IMR-90 (cell line): Measurements from ENCODE around the gene ADH1C. TPM values are rescaled to one million over a fixed set of nuclear protein-coding genes. Genes with fewer than 3 reads are reported as not detected.

Experiments
- ATAC-seq: fragments of 200-7000 bp; cut with Tn5 transposase; 2 replicates; pipeline ENCODE4 v1.9.1; 2020; ENCODE audit warnings: low read depth, mild to moderate bottlenecking, moderate library complexity
- BruUV-seq: library from RNA; stranded (reverse); fragments of 400-500 nt; replicated peaks from 2 replicates; lab custom pipeline; 2021; lab: Mats Ljungman, UMichigan
- CTCF ChIA-PET: fragments of 300-600 bp; formaldehyde crosslinking; extraction: SDS; loops from one replicate; lab custom pipeline; 2021; ENCODE audit warnings: antibody characterized with exemption; lab: Yijun Ruan, JAX
- POLR2A ChIA-PET: fragments of 300-600 bp; sonication (Branson Sonifier 250); formaldehyde crosslinking; loops from one replicate; lab custom pipeline; 2022; ENCODE audit warnings: antibody characterized with exemption; ENCODE audit not compliant: unreplicated experiment; lab: Charles Lee
- DNase-seq: peaks from one replicate; pipeline ENCODE4 v3.0.0; 2013
- H2AFZ ChIP-seq: replicated peaks from 2 replicates; pipeline ENCODE3; 2013; ENCODE audit warnings: low read length, mild to moderate bottlenecking; ENCODE audit not compliant: poor library complexity
- H2AK5ac ChIP-seq: 2 replicates; pipeline ENCODE4 v1.6.1; 2013; ENCODE audit warnings: low read depth, low read length, inconsistent platforms
- H2AK9ac ChIP-seq: replicated peaks from 2 replicates; pipeline ENCODE3; 2013; ENCODE audit warnings: mild to moderate bottlenecking, low read depth, low read length, moderate library complexity; ENCODE audit not compliant: poor library complexity
- H2BK120ac ChIP-seq: 2 replicates; pipeline ENCODE4 v1.6.1; 2013; ENCODE audit warnings: low read depth, low read length, inconsistent platforms
- H2BK15ac ChIP-seq: 3 replicates; pipeline ENCODE4 v1.6.1; 2013; ENCODE audit warnings: low read depth, low read length, inconsistent platforms
- H2BK20ac ChIP-seq: 2 replicates; pipeline ENCODE4 v1.6.1; 2013; ENCODE audit warnings: low read depth, mild to moderate bottlenecking, inconsistent platforms, low read length, moderate library complexity
- H2BK5ac ChIP-seq: 2 replicates; pipeline ENCODE4 v1.6.1; 2013; ENCODE audit warnings: mild to moderate bottlenecking, low read depth, low read length, inconsistent platforms; ENCODE audit not compliant: poor library complexity, severe bottlenecking
- H3K14ac ChIP-seq: replicated peaks from 2 replicates; pipeline ENCODE4 v1.6.1; 2013; ENCODE audit warnings: low read depth, low read length, inconsistent platforms
- H3K18ac ChIP-seq: 2 replicates; pipeline ENCODE4 v1.6.1; 2013; ENCODE audit warnings: low read depth, low read length, control low read depth
- H3K23ac ChIP-seq: 2 replicates; pipeline ENCODE4 v1.6.1; 2013; ENCODE audit warnings: low read depth, low read length, inconsistent platforms
- H3K27ac ChIP-seq: 2 replicates; pipeline ENCODE4 v1.5.1; 2013; ENCODE audit warnings: mild to moderate bottlenecking, control low read depth, low read length; ENCODE audit not compliant: insufficient read depth
- H3K27me3 ChIP-seq: 2 replicates; pipeline ENCODE4 v1.6.1; 2013; ENCODE audit warnings: low read length; ENCODE audit not compliant: control insufficient read depth, insufficient read depth
- H3K36me3 ChIP-seq: 2 replicates; pipeline ENCODE4 v1.6.1; 2013; ENCODE audit warnings: low read length, mixed read lengths; ENCODE audit not compliant: control insufficient read depth, insufficient read depth
- H3K4ac ChIP-seq: 2 replicates; pipeline ENCODE4 v1.6.1; 2013; ENCODE audit warnings: low read depth, low read length, inconsistent platforms
- H3K4me1 ChIP-seq: 2 replicates; pipeline ENCODE4 v1.6.1; 2013; ENCODE audit warnings: low read length, mixed read lengths; ENCODE audit not compliant: control insufficient read depth, insufficient read depth
- H3K4me2 ChIP-seq: 2 replicates; pipeline ENCODE4 v1.6.1; 2013; ENCODE audit warnings: low read depth, mild to moderate bottlenecking, control low read depth, low read length, moderate library complexity
- H3K4me3 ChIP-seq: 2 replicates; pipeline ENCODE4 v1.5.1; 2013; ENCODE audit warnings: low read depth, mild to moderate bottlenecking, control low read depth, low read length, moderate library complexity; ENCODE audit not compliant: insufficient read depth
- H3K56ac ChIP-seq: 2 replicates; pipeline ENCODE4 v1.6.1; 2013; ENCODE audit warnings: low read length, inconsistent platforms; ENCODE audit not compliant: insufficient read depth; ENCODE audit errors: extremely low read depth
- H3K79me1 ChIP-seq, 2 experiments: 2 replicates each; pipeline ENCODE4 v1.6.1; 2013; ENCODE audit warnings: low read length in 2 of 2, inconsistent platforms in 1 of 2, low read depth in 1 of 2
- H3K9ac ChIP-seq: 2 replicates; pipeline ENCODE4 v1.6.1; 2013; ENCODE audit warnings: low read depth, low read length, control low read depth
- H3K9me1 ChIP-seq: 2 replicates; pipeline ENCODE4 v1.6.1; 2013; ENCODE audit warnings: low read length, inconsistent platforms; ENCODE audit not compliant: insufficient read depth
- H3K9me3 ChIP-seq: 2 replicates; pipeline ENCODE4 v1.6.1; 2013; ENCODE audit warnings: low read length; ENCODE audit not compliant: control insufficient read depth, insufficient read depth
- H4K20me1 ChIP-seq: 2 replicates; pipeline ENCODE4 v1.6.1; 2013; ENCODE audit warnings: low read length, inconsistent platforms; ENCODE audit not compliant: insufficient read depth
- H4K5ac ChIP-seq: 2 replicates; pipeline ENCODE4 v1.6.1; 2013; ENCODE audit warnings: mild to moderate bottlenecking, low read depth, low read length, control low read depth
- H4K8ac ChIP-seq, 2 experiments: 2 replicates each; pipeline ENCODE4 v1.6.1; 2013; ENCODE audit warnings: low read depth in 2 of 2, low read length in 2 of 2, control low read depth in 1 of 2, inconsistent platforms in 1 of 2
- H4K91ac ChIP-seq: 2 replicates; pipeline ENCODE4 v1.6.1; 2013; ENCODE audit warnings: low read depth, low read length, inconsistent platforms; ENCODE audit not compliant: insufficient read depth
- CHD1 ChIP-seq: IDR thresholded peaks from 2 replicates; pipeline ENCODE4 v1.6.1; 2012; ENCODE audit warnings: low read depth, low read length, improper control_type of control experiment
- ELK1 ChIP-seq: fragments of 150-350 bp; IDR thresholded peaks from 2 replicates; pipeline ENCODE4 v1.6.1; 2016; ENCODE audit warnings: low read depth, mild to moderate bottlenecking, low read length, moderate library complexity, borderline replicate concordance
- MAZ ChIP-seq: IDR thresholded peaks from 2 replicates; pipeline ENCODE4 v1.6.1; 2012; ENCODE audit warnings: low read depth, mild to moderate bottlenecking, low read length, improper control_type of control experiment, moderate library complexity, borderline replicate concordance
- MXI1 ChIP-seq: IDR thresholded peaks from 2 replicates; pipeline ENCODE4 v1.6.1; 2012; ENCODE audit warnings: low read depth, mild to moderate bottlenecking, low read length, moderate library complexity, borderline replicate concordance
- NFE2L2 ChIP-seq: fragments of 150-350 bp; IDR thresholded peaks from 2 replicates; pipeline ENCODE4 v1.6.1; 2016; ENCODE audit warnings: low read depth, mild to moderate bottlenecking, low read length
- POLR2A ChIP-seq: IDR thresholded peaks from 2 replicates; pipeline ENCODE4 v1.6.1; 2012; ENCODE audit warnings: mild to moderate bottlenecking, low read depth, low read length
- RAD21 ChIP-seq: IDR thresholded peaks from 2 replicates; pipeline ENCODE4 v1.6.1; 2012; ENCODE audit warnings: low read length, improper control_type of control experiment
- SMC3 ChIP-seq: fragments of 150-350 bp; IDR thresholded peaks from 2 replicates; pipeline ENCODE4 v1.6.1; 2016; ENCODE audit warnings: low read depth, mild to moderate bottlenecking, antibody characterized with exemption, low read length, moderate library complexity
- WGBS, 2 experiments: methylation state at CpG; one replicate each; pipeline versions ENCODE4 v1.1.5 to v1.1.7; 2013; ENCODE audit warnings: missing lambda C conversion rate in 2 of 2; ENCODE audit not compliant: insufficient read length in 1 of 2; ENCODE audit errors: extremely low coverage in 2 of 2; 5-methylcytosine and 5-hydroxymethylcytosine counted together
- dilution Hi-C: fragments of 300-500 bp; cut with HindIII; formaldehyde crosslinking; loops from one replicate; pipeline ENCODE4 v1.14.3; 2018; ENCODE audit warnings: low sequenced_read_pairs; ENCODE audit not compliant: unreplicated experiment
- in situ Hi-C: fragments of 300-500 bp; cut with MboI; formaldehyde crosslinking; loops from 3 replicates; pipeline ENCODE4 v1.14.3; 2019; ENCODE audit warnings: low sequenced_read_pairs, inconsistent platforms, mixed read lengths
- intact Hi-C: fragments of 100-400 bp; cut with micrococcal nuclease; formaldehyde crosslinking; loops from 2 replicates; pipeline ENCODE4 v1.10.0; 2022
- polyA plus RNA-seq, 3 experiments: library from polyadenylated mRNA; depleted of rRNA; stranded (reverse); fragments of >200 nt; gene quantifications; 2 replicates each; pipeline ENCODE4 v1.2.3, GENCODE V29; 2012; ENCODE audit warnings: low replicate concordance in 1 of 3
- total RNA-seq: library from RNA; depleted of rRNA; stranded (reverse); fragments of >200 nt; gene quantifications from 2 replicates; pipeline ENCODE4 v1.2.3, GENCODE V29; 2012

The ADH1C gene
- total and polyA plus RNA-seq, 2 of the 4 experiments (the other 2 are of a cell fraction), result 0.26 TPM; not detected in 1

DNA sequence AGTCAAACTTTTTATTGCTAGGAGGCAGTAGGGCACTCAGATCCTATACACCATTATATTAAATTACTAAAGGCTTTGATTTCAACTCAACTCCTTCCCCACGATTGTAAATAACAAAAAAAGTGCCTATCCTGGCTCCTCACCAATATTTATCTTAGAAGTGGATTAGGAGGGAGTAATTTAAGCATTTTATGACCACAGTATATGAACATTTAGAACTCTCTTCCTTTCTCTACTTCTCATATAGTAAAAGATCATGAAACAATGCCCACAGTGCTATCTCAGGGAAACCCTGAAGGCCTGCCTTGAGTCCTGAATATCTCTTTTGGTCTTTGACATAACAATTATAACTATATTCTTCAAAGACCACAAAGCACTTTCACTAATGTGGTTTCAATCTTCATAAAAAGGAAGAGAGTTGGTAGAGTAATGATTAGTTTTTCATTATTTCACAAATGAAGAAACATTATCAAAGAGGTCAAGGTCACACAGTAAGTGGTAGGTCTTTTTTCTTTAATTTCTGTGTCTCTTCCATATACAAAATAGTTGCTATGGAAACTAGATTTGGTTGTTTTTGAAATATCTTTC lies 29.1 kb upstream of the ADH1C start:
- Histone ChIP-seq H4K5ac (peak overlapping the region; percentile 91), H3K23ac (no peak overlapping the region), H4K20me1 (no peaks in the 10 kb centered on the region), H3K14ac (no peak overlapping the region; the same call in 1 of the 2 replicates), H3K4me2 (no peak overlapping the region), H2BK5ac (peak overlapping the region; percentile 98), H3K18ac (peak overlapping the region; percentile 97), H3K27ac (peak overlapping the region; percentile 75; the same call in 1 of the 2 replicates), H3K4ac (peak overlapping the region; percentile 51; the same call in 1 of the 2 replicates), H3K9me1 (peaks cover 9% of the 10 kb centered on the region), H2BK20ac (peak overlapping the region; percentile 64; the same call in 1 of the 2 replicates), H3K4me3 (no peak overlapping the region), H3K9me3 (peaks cover 2% of the 10 kb centered on the region; the same call in 1 of the 2 replicates), H3K79me1 (no peaks in the 10 kb centered on the region), H4K91ac (peak overlapping the region; percentile 9; the same call in 1 of the 2 replicates), H4K8ac (peak overlapping the region in 1 of 2 experiments; percentile 21; a peak in 1 of 4 replicates), H2AK5ac (no peak overlapping the region), H3K27me3 (no peaks in the 10 kb centered on the region), H2BK15ac (0 out of 3 replicates have a peak overlapping the region, but pooled peaks have one; percentile 62), H3K36me3 (no peaks in the 10 kb centered on the region), H3K56ac (no peak overlapping the region), H2AFZ (no peak overlapping the region), H3K4me1 (peaks cover 17% of the 10 kb centered on the region), H2BK120ac (peak overlapping the region; percentile 83), H2AK9ac (no peak overlapping the region), H3K9ac (peak overlapping the region; percentile 24; the same call in 1 of the 2 replicates)
- no TSS peak for BruUV-seq
- CTCF ChIA-PET, result interaction anchor here (0.9 to 1.8 kb wide), 2 partner anchors 23 to 180 kb away, joined by 3 to 6 read pairs; no protein-coding TSS in a partner anchor
- intact Hi-C loops (loop anchor here (2.0 to 5.0 kb wide), 2 partner anchors 23 to 54 kb away; no protein-coding TSS in a partner anchor), dilution Hi-C loops (no loop called here), in situ Hi-C loops (no loop called here)
- POLR2A ChIA-PET, result no interaction called here
- no CpG with 5 or more reads among the region's 1 CpG for WGBS, 2 experiments
- DNase-seq (no peak), ATAC-seq (no peak)
- TF ChIP-seq MXI1 (no peak), RAD21 (no peak), CHD1 (no peak), POLR2A (no peak), NFE2L2 (no peak), ELK1 (no peak), MAZ (no peak), SMC3 (no peak)
